Stimulated activated CD4-positive, alpha-beta T cell treated with anti-CD3 and anti-CD28 coated beads, Interleukin-2, amount 100 ng/mL, for 4 hours (primary cell): Measurements from ENCODE around the gene NAE1.
"Not testable (repeated sequence)": the region's sequence is repeated elsewhere in the genome, so short reads cannot be mapped to it uniquely, and the experiment has no call there.

Experiments
- DNase-seq: peaks from one replicate; pipeline ENCODE4 v3.0.0-alpha.2; 2020; ENCODE audit warnings: low read depth

The NAE1 gene

DNA sequence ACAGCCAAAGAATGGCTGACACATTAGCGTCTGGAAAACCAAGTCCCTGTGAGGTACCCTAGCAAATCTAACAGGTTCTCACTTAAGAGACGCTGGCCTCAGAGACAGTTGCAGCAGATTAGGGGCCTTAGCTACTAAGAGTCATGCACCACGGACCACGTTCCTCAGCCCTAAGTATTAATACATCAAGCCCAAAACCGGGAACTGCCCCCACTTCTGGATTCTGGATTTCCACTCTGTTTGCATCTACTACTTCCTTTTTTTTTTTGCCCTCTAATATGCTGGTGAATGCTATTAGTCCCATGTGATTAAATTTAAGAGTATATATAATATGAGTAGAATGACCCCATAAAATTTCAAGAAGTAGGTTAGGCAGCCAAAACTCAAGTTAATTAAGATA, 28.6 kb downstream of the NAE1 start:
- no peak for DNase-seq

DNA sequence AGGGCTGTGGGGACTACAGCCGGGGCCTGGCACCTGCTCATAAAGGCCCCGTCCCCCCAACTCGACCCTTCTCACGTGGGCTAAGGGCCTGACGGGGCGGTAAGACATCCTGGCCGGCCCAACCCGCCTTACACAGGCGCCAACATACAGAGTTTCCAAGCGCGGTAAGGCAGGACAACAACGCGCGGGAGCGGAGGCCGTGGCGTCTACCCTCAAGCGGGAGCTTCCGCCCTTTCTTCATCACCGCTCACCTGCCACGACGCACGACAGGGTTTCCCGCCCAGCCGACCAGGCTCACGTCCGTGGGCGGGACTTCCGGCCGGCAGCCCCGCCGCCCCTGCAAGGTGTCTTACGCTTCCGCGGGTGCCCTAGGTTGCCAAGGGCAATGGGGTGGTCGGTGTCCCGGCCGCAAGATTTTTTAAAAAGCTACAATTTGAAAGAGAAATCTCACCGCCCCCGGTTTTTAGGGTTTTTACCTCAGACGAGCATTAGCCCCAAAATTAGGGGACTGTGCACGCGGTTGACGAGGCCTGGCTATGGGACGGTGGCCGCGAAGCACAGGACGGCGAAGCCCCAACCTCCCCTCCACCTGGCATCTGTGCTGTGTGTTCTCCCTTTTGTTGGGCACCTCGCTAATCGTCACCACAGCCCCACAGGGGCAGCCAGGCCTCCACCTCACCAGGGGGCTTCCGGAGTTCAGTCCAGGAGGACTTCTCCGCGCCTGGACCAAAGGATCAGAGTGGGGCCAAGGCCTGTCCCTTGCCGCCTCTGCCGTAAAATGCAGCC, 29.3 kb downstream of the NAE1 start, which contains the start of gene TERB1:
TSS of gene TERB1 (minus strand) at position 265 of the 786 bp plus-strand sequence. CDS start 4,786 bp downstream, outside the sequence.
- no peak for DNase-seq

DNA sequence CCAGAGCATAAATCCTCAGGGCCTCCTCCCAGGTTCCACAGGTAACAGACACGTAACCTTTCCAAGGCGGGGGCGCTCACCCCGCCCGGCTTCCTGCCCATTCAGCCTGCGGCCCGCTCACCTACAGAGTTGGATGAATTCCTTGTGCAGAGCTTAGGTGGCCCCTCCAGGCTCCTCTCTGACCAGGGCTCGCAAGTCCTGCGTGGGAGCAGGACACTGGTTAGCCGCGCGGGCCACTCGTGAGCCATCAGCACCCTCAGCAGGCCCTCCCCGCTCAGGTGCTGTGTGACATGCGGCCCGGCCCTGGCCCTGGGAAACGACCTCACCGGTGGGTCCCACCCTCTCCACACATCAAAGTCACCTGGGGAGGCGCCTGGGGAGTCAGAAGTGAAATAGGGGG, 29.9 kb downstream of the NAE1 start:
- no peak for DNase-seq

- DNase-seq = no peak
These were observed 32.6 kb downstream of the NAE1 start for GRCh38 chr16:66798161-66798560.

DNA sequence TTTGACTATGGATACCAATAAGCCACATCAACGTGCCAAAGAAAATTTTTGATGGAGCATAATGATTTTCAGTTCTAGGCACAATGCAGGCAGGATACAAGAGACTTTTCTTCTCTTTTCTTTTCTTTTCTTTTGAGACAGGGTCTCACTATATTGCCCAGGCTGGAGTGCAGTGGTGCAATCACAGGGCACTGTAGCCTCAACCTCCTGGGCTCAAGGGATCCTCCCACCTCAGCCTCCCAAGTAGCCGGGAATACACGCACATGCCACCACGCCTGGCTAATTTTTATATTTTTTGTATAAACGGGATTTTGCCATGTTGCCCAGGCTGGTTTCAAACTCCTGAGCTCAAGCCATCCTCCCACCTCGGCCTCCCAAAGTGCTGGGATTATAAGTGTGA, 36.8 kb downstream of the NAE1 start:
- DNase-seq = not testable (repeated sequence)

- no peak for DNase-seq
These were observed 40.5 kb downstream of the NAE1 start for GRCh38 chr16:66790130-66790733.

GRCh38 chr16:66787427-66787826, 43.3 kb downstream of the NAE1 start:
- DNase-seq = no peak

- DNase-seq = no peak
These were observed 44.2 kb downstream of the NAE1 start for GRCh38 chr16:66786551-66786950.

DNA sequence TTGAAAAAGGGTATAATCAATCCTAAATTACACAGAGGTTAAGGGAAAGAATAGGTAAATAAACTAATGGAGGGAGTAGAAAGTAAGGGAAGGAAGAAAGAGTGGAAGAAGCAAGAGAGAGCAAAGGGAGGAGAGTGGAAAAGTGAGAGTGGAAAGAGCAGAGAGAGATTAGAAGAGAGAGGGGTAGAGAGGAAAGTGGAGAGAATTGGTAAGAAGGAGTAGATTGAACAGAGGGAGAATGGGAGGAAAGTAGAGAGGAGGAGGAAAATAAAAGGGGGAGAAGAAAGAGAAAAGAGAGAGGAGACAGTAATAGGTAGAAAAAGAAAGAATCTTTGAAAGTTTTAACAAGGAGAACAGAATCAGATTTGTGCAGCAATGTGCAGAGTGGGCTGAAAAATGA, 54.3 kb downstream of the NAE1 start:
- DNase-seq = no peak

- no peak for DNase-seq
These were observed 55.8 kb downstream of the NAE1 start for GRCh38 chr16:66774981-66775380.

- DNase-seq = no peak
These were observed 72.7 kb downstream of the NAE1 start for GRCh38 chr16:66758086-66758485.

DNA sequence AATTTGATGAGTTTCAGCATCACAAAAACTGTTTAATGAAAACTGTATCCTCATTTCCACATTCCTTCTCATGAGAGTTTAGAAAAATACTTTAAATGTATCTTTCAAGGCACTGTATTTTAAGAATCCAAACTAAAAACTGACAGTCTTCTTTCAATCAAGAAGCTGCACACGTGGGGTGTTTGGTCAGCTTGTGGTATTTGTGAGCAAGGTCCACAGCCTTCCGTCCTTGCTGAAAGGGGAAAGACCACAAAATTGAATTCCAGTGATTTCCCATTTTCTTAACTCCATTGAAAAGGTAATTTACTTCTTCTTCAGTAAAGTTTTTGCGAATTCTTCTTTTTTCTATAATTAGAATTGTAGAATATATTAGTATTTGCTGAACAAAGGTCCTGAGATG, 76.0 kb downstream of the NAE1 start:
- no peak for DNase-seq

DNA sequence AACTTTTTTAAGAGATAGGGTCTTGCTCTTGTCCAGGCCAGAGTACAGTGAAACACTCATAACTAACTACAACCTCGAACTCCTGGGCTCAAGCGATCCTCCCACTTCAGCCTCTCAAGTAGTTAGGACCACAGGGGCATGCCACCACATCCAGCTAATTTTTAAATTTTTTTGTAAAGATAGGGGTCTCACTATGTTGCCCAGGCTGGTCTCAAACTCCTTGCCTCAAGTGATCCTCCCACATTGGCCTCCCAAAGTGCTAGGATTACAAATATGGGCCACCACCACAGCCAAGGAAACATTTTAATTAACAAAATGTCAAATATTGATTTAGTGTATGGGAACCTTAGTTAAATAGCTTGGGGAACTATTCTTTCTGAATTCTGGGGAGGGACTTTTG, 76.6 kb downstream of the NAE1 start:
- no peak for DNase-seq

- DNase-seq = no peak
These were observed 77.8 kb downstream of the NAE1 start for GRCh38 chr16:66752958-66753357.
